NCI-H446 (cell line): ENCODE data around the gene ZNF367.
A peak's percentile ranks its signal among the peaks of the same experiment; 100 is the strongest.

ENCODE experiments used
- DNase-seq, 2 experiments: peaks; one replicate each; lab custom pipeline; 2025; lab: John Stamatoyannopoulos, UW

Gene ZNF367

GRCh38 chr9:96436456-96437126 is 18.4 kb upstream of the ZNF367 start:
- no peak for DNase-seq

- DNase-seq = no peak
These were observed 17.9 kb upstream of the ZNF367 start for GRCh38 chr9:96436063-96436455.

GRCh38 chr9:96435345-96435744 is 17.2 kb upstream of the ZNF367 start:
- no peak for DNase-seq

GRCh38 chr9:96430377-96430776 is 12.2 kb upstream of the ZNF367 start:
- no peak for DNase-seq

- no peak for DNase-seq
These were observed 11.6 kb upstream of the ZNF367 start for GRCh38 chr9:96429732-96430131.

GRCh38 chr9:96425500-96426169 is 7.5 kb upstream of the ZNF367 start:
- no peak for DNase-seq

GRCh38 chr9:96423985-96424336 is 5.8 kb upstream of the ZNF367 start:
- no peak for DNase-seq

- peak in 1 of 2 experiments; percentile 14 for DNase-seq
These were observed 5.3 kb upstream of the ZNF367 start for GRCh38 chr9:96423322-96423984.

- DNase-seq = peak; percentile 26 to 75
These were observed 2.5 kb upstream of the ZNF367 start for GRCh38 chr9:96420468-96421219.

GRCh38 chr9:96419691-96419969 is 1.5 kb upstream of the ZNF367 start:
- DNase-seq = no peak

- peak; percentile 31 to 71 for DNase-seq
These were observed 935 bp upstream of the ZNF367 start for GRCh38 chr9:96418920-96419690.

- DNase-seq = peak in 1 of 2 experiments; percentile 28
These were observed 498 bp downstream of the ZNF367 start for GRCh38 chr9:96417661-96418082.

- DNase-seq = peak; percentile 22 to 71
These were observed 1.1 kb downstream of the ZNF367 start for GRCh38 chr9:96417051-96417586.

GRCh38 chr9:96413302-96414221 is 4.6 kb downstream of the ZNF367 start:
- no peak for DNase-seq

- DNase-seq = no peak
These were observed 5.8 kb downstream of the ZNF367 start for GRCh38 chr9:96412174-96412913.

- DNase-seq = no peak
These were observed 6.9 kb downstream of the ZNF367 start for GRCh38 chr9:96411129-96411838.

- no peak for DNase-seq
These were observed 9.5 kb downstream of the ZNF367 start for GRCh38 chr9:96408409-96409280.
